ENCODE measurements around the gene PCCA. TPM values are rescaled to one million over a fixed set of nuclear protein-coding genes. Genes with fewer than 3 reads are reported as not detected.
A peak's percentile ranks its signal among the peaks of the same experiment; 100 is the strongest.

PCCA gene
- polyA plus RNA-seq, 1 of the 3 experiments (the other 2 are of a cell fraction) = 7.3 TPM

DNA sequence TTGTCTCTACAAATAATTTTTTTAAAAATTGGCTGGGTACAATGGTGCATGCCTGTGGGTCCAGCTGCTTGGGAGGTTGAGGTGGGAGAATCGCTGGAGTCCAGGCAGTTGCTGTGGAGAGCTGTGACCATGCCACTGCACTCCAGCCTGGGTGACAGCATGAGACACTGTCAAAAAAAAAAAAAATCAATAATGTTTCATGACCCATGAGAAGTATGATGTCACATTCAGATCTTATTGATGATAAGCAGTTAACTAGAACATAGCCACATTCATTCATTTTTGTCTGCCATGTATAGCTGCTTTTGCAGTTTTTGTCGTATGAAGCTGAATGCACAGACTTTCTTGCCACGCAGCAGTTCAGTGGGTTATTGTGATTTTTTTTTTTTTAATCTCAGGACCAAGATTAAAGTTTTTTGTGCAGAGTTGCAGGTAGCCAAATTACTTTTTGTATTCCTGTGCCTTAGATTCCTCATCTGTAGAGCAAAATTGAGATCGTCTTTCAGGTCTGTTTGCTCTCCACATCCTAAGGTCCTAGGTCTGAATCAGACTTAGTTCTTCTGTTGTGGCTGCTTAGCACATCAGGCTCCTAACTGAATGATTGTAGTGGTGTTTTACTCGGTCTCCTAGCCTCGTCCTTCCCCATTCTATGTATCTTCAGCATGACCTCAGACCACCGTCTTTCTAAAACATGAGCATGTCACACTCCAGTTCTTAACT, 354.5 kb downstream of the PCCA start (continued):
- no peak for TF ChIP-seq MXI1 (IDR thresholded peaks at IDR 0.05; ENCODE audit: low read depth, low read length)
- TF ChIP-seq, protein P1, sequence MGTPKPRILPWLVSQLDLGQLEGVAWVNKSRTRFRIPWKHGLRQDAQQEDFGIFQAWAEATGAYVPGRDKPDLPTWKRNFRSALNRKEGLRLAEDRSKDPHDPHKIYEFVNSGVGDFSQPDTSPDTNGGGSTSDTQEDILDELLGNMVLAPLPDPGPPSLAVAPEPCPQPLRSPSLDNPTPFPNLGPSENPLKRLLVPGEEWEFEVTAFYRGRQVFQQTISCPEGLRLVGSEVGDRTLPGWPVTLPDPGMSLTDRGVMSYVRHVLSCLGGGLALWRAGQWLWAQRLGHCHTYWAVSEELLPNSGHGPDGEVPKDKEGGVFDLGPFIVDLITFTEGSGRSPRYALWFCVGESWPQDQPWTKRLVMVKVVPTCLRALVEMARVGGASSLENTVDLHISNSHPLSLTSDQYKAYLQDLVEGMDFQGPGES (IDR thresholded peaks at IDR 0.05; ENCODE audit: low read depth, low read length) = no peak

DNA sequence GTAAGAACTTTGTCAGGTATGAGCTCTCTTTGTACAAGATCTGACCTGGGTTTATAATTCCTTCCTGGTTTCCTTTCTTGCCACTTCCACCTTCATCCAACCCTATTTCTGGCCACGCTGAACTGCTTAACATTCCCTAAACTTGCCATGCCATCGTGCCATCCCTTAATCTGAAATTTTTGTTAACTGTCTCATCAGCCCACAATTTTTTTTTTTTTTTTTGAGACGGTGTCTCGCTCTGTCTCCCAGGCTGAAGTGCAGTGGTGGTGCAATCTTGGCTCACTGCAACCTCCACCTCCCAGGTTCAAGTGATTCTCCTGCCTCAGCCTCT, 355.1 kb downstream of the PCCA start:
- Histone ChIP-seq H3K9me3 (no peaks in the 10 kb centered on the region), H2AFZ (ENCODE audit: low read depth) (no peak overlapping the region), H3K4me3 (ENCODE audit: low read depth in 2 of 2, low read length in 1 of 2) (no peak overlapping the region), H3K79me2 (ENCODE audit: insufficient read depth) (no peaks in the 10 kb centered on the region), H3K27ac (ENCODE audit: low read depth in 2 of 2, low read length in 1 of 2) (peak overlapping the region in 1 of 2 experiments; percentile 8; a peak in 1 of 4 replicates), H3K9ac (no peak overlapping the region), H3K4me2 (no peak overlapping the region), H3K4me1 (ENCODE audit: control insufficient read depth in 1 of 2, insufficient read depth in 2 of 2, low read depth in 1 of 2, low read length in 1 of 2) (peaks cover 0 to 20% of the 10 kb centered on the region in 2 experiments; a peak in 1 of 4 replicates), H3K27me3 (ENCODE audit: insufficient read depth) (no peaks in the 10 kb centered on the region), H3F3A (replicated peaks; ENCODE audit: insufficient read depth) (peaks cover 20% of the 10 kb centered on the region), H4K20me1 (ENCODE audit: insufficient read depth) (no peaks in the 10 kb centered on the region), H3K36me3 (replicated peaks in 1 of 2; ENCODE audit: control insufficient read depth in 1 of 2, insufficient read depth in 2 of 2, low read length in 1 of 2) (peaks cover 0 to 7% of the 10 kb centered on the region in 2 experiments), H3K9me2 (no peaks in the 10 kb centered on the region)
- no peak for DNase-seq
- ChIA-PET POLR2A (no interaction called here), CTCF (interaction anchor here (0.6 kb wide), 1 partner anchor 9 kb away, joined by 3 read pairs; no protein-coding TSS in a partner anchor)
- TF ChIP-seq RAD21 (IDR thresholded peaks at IDR 0.05; ENCODE audit: low read length) (no peak), EZH2phosphoT487 (IDR thresholded peaks at IDR 0.05; ENCODE audit: borderline replicate concordance, low read depth) (no peak), TEAD4 (IDR thresholded peaks at IDR 0.05; ENCODE audit: borderline replicate concordance, insufficient read depth) (no peak), SMC3 (IDR thresholded peaks at IDR 0.05; ENCODE audit: low read depth, low read length) (no peak), YY1 (IDR thresholded peaks at IDR 0.05; ENCODE audit: low read depth) (no peak), FOXM1 (IDR thresholded peaks at IDR 0.05; ENCODE audit: low read depth) (no peak)
- TF ChIP-seq, protein P1 (IDR thresholded peaks at IDR 0.05; ENCODE audit: low read depth, low read length) = no peak
- 47% methylated on average over 4 of the region's 4 CpGs for WGBS (ENCODE audit: low lambda C conversion rate)

DNA sequence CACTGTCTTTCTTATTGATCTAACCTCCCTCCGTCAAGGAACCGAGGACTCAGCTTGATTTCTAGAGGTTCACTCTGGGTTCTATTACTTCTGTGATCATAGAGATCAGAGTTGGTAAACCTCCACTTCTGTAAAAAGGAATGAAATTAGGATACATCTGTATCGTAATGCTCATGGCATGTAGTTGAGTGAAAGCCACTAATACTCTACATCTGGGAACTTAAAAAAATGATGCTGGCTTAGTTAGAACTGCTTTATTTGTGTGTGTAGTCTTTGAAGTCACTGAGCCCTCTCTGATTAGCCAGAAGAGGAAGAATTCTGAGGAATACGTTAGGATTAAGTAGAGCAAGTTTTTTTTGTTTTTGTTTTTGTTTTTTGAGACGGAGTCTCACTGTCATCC, 358.9 kb downstream of the PCCA start:
- H3K9ac ChIP-seq = no peak overlapping the region
- peaks cover 0 to 7% of the 10 kb centered on the region in 2 experiments for H3K36me3 ChIP-seq (replicated peaks in 1 of 2; ENCODE audit: control insufficient read depth in 1 of 2, insufficient read depth in 2 of 2, low read length in 1 of 2)
- no peaks in the 10 kb centered on the region for H3K79me2 ChIP-seq (ENCODE audit: insufficient read depth)
- TF ChIP-seq MAX (IDR thresholded peaks at IDR 0.05; ENCODE audit: low read depth) (no peak), RAD21 (IDR thresholded peaks at IDR 0.05; ENCODE audit: low read length) (no peak), TEAD4 (IDR thresholded peaks at IDR 0.05; ENCODE audit: borderline replicate concordance, insufficient read depth) (no peak)
- H3K9me2 ChIP-seq = no peaks in the 10 kb centered on the region
- H4K20me1 ChIP-seq (ENCODE audit: insufficient read depth) = no peaks in the 10 kb centered on the region
- H3K4me3 ChIP-seq (ENCODE audit: low read depth in 2 of 2, low read length in 1 of 2) = no peak overlapping the region
- ChIA-PET CTCF (no interaction called here), POLR2A (no interaction called here)
- no peak overlapping the region for H3K27ac ChIP-seq (ENCODE audit: low read depth in 2 of 2, low read length in 1 of 2)
- no peaks in the 10 kb centered on the region for H3K27me3 ChIP-seq (ENCODE audit: insufficient read depth)
- no peak overlapping the region for H2AFZ ChIP-seq (ENCODE audit: low read depth)
- H3K9me3 ChIP-seq = no peaks in the 10 kb centered on the region
- 91% methylated on average over 5 of the region's 5 CpGs for WGBS (ENCODE audit: low lambda C conversion rate)
- H3K4me2 ChIP-seq = no peak overlapping the region
- no peak for DNase-seq
- H3K4me1 ChIP-seq (ENCODE audit: control insufficient read depth in 1 of 2, insufficient read depth in 2 of 2, low read depth in 1 of 2, low read length in 1 of 2) = no peaks in the 10 kb centered on the region
- no peaks in the 10 kb centered on the region for H3F3A ChIP-seq (replicated peaks; ENCODE audit: insufficient read depth)
